ENCODE measurements around the gene UBE3D.

UBE3D gene

DNA sequence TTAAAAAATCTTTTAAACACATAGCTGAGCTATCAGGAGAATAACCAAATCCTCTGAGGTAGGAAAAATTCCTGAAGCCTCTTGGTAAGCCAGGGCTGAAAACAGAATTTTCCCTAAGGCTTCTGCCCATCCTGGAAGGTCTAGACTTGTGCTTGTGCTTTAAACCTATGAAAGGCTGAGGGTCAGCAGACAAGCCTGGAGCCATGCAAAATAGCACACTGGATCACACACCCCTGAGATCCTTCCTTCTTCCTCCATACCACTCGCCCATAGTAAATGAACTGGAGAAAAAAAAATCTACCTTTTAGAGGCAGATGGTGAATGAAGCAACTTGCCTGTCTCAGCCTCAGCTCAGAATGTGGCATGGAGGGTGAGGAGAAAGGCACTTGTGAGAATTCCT, 144.4 kb downstream of the UBE3D start:
- TF ChIP-seq, protein P1, sequence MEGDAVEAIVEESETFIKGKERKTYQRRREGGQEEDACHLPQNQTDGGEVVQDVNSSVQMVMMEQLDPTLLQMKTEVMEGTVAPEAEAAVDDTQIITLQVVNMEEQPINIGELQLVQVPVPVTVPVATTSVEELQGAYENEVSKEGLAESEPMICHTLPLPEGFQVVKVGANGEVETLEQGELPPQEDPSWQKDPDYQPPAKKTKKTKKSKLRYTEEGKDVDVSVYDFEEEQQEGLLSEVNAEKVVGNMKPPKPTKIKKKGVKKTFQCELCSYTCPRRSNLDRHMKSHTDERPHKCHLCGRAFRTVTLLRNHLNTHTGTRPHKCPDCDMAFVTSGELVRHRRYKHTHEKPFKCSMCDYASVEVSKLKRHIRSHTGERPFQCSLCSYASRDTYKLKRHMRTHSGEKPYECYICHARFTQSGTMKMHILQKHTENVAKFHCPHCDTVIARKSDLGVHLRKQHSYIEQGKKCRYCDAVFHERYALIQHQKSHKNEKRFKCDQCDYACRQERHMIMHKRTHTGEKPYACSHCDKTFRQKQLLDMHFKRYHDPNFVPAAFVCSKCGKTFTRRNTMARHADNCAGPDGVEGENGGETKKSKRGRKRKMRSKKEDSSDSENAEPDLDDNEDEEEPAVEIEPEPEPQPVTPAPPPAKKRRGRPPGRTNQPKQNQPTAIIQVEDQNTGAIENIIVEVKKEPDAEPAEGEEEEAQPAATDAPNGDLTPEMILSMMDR (IDR thresholded peaks at IDR 0.05) = no peak

DNA sequence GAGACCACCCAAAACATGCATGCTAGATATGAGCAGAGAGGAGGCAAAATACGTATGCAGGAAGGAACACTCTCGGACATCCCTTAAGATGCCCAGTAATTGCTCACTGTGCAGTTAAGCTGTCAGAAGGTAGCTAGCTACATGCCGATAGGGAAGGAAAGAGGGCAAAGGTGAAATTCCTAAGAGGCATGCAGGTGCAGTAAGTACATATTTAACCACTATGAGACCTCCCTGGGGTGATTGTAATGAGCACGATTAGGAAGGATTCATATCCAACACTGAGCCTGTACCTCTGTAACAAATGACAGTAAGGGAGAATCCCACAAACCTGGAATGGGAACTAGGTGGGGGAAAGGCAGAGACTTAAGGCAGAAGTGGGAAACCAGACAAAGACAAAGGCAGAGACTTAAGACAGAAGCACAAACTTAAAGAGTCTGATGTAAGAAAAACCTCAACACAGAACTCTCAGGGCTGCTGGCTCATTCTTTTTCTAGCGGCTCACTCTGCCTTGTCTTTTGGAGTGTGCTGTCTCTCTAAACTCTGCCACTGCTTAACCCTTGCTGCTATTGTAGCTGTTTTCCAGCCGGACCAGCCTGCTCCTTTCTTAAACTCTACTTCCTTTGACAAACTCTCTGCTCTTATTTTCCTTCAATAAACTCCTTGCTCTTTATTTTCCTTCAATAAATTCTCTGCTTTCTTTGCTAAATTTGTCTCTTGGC, 148.1 kb downstream of the UBE3D start:
- TF ChIP-seq, protein P1 (IDR thresholded peaks at IDR 0.05) = no peak

DNA sequence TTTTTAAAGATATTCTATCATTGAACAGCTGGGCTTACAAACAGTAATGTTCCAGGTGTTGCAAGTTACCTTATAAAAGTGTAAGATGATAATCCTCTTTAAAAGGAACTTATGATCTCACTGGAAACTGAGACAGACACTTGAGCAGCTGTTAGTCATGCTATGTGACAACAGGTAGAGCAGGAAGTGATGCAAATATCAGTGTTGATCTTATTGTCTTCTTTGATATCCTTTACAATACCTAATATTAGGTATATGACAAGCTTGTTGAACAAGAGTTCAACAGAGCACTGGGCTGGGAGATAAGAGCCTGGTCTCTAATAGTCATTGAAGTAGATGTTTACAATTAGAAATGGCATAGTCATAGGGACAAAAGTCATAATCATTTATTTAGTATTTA, 150.0 kb downstream of the UBE3D start:
- TF ChIP-seq, protein P1 (IDR thresholded peaks at IDR 0.05) = no peak

DNA sequence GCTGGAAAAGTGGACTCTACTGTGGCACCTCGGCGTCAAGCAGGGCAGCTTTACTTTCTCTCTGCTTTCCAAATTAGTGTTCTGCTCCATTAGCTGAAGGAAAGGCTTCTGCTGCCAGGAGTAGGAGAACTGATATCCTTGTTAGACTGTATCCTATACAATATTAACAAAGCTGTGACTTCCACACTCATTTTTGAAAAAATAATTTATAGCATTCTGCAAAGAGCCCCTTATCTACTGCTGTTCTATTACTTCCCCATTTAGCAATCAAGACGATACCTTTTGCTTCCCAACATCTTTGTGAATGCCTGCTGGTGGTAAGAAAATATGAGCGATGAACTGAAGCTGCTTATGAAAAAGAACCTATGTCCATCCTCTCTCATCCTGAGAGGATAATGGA, 151.1 kb downstream of the UBE3D start:
- TF ChIP-seq, protein P1 (IDR thresholded peaks at IDR 0.05) = no peak

DNA sequence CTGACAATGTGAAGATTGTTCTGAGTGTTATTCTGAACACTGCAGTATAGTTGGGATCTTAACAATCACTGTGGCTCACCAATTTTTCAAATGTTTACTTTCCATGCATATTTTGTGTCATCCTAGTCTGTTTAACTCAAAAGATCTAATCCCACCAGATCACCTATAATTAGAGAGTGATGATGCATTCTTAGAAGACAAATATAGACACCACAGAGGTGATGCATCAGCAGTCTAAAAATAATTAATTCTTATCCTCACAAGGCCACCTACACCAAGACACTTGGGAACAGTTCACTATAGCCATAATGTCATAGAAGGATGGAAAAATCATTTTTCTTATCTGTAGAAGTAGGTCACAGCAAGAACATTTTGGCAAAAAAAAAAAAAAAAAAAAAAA, 154.8 kb downstream of the UBE3D start:
- TF ChIP-seq, protein P1 (IDR thresholded peaks at IDR 0.05) = no peak

DNA sequence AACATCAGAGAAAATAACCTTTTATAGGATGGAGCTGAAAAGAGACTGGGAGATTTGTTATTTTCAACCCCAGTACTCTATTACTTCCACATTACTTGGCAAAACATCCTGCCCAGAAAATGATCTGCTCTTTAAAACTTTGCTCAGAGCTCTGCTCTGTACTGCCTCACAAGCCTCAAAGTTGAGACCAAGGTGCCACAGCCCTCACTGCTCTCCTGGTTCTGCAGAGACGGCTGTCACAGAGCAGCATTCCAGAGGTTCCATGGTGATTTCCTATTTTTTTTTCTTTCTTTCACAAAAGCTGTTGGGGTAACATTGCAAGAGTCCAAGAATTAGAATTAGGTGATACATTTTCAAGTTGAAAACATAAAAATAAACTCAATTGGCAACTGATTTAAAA, 155.2 kb downstream of the UBE3D start:
- TF ChIP-seq, protein P1 (IDR thresholded peaks at IDR 0.05) = no peak

DNA sequence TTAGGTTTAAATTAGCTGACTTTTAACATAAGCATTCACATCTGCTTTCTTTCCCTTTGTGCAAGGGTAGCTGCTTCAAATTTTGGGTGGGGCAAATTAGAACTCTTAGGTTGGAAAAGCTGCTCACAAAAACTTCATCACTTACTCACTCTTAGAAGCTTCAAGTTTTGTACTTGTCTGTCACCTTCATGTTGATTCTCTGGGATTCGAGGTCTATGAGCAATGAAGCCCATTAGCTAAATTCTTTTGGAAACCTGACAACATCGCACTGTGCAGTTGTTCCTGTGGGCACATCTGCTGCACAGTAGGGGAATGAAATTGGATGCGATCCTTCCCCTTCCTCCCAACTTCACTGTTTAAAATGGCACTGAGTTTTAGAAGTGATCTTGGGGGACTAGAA, 156.1 kb downstream of the UBE3D start:
- TF ChIP-seq, protein P1 (IDR thresholded peaks at IDR 0.05) = no peak

DNA sequence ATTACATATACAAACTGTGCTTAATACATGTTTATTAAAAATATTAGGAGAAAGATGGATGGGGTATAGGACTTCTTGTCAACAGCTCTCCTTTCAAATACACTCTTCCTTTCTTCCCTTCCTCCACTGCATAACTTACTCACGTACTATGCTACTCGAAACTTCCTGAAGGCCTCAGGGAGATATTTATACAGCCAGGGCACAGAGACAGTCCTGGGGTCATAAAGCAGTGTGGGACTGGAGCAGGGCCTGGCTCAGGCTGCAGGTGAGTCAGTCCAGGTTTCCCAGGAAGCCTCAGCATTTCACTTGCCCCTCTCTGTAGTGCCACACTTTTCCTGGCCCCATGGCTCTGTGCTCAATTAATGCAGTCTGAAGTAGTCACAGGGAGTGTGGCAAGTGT, 157.0 kb downstream of the UBE3D start:
- TF ChIP-seq, protein P1 (IDR thresholded peaks at IDR 0.05) = no peak
